GM10266 (cell line): ENCODE results near the gene SSUH2.
"Not testable (repeated sequence)": the region's sequence is repeated elsewhere in the genome, so short reads cannot be mapped to it uniquely, and the experiment has no call there.

Experiments used
- DNase-seq: peaks from one replicate; pipeline ENCODE4 v3.0.0; 2012; ENCODE audit errors: extremely low spot score
- TF ChIP-seq, protein P1 (sequence below): IDR thresholded peaks from 2 replicates; pipeline ENCODE4 v1.5.1; 2012; ENCODE audit warnings: mild to moderate bottlenecking, low read depth; ENCODE audit not compliant: control insufficient read depth, insufficient read depth; ENCODE audit errors: missing control alignments

Gene SSUH2, protein sequence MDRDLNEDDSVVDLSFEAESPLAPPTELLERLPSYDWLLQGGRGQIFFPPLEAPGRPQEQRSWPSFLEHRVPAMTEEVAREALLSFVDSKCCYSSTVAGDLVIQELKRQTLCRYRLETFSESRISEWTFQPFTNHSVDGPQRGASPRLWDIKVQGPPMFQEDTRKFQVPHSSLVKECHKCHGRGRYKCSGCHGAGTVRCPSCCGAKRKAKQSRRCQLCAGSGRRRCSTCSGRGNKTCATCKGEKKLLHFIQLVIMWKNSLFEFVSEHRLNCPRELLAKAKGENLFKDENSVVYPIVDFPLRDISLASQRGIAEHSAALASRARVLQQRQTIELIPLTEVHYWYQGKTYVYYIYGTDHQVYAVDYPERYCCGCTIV

DNA sequence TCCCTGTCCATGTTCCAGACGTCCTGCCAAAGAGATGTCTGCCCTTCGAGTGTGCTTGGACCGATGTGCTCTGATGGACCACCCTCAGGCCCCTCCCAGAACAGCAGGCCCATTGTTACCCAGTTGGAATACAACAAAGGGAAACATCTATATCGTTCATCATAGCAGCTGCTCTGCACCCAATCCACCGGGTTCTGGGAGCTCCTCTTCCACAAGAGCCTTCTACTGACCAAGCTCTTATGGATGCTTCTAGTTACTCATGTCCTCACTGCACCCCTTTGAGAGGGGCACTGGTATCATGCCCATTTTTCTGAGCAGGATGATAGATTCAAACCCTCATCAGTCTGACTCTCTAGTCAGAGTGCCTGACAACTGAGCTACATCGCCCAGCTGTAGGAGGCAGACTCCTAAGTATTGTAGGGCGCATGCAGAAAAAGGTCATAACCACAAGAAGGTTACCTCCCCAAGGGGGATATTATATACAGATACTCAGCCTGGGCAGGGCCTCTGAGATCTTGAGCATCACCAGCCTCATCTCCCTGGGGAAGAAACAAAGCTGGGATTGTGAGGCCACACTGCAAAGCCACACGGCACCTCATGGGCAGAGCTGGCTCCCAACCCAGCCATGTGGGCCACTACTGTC lies at the start of gene SSUH2:
Gene SSUH2 (minus strand): TSS at position 51 of the 643 bp plus-strand sequence. CDS start 40 bp downstream, at position 11.
- no peak for DNase-seq
- TF ChIP-seq, protein P1, sequence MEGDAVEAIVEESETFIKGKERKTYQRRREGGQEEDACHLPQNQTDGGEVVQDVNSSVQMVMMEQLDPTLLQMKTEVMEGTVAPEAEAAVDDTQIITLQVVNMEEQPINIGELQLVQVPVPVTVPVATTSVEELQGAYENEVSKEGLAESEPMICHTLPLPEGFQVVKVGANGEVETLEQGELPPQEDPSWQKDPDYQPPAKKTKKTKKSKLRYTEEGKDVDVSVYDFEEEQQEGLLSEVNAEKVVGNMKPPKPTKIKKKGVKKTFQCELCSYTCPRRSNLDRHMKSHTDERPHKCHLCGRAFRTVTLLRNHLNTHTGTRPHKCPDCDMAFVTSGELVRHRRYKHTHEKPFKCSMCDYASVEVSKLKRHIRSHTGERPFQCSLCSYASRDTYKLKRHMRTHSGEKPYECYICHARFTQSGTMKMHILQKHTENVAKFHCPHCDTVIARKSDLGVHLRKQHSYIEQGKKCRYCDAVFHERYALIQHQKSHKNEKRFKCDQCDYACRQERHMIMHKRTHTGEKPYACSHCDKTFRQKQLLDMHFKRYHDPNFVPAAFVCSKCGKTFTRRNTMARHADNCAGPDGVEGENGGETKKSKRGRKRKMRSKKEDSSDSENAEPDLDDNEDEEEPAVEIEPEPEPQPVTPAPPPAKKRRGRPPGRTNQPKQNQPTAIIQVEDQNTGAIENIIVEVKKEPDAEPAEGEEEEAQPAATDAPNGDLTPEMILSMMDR = no peak

DNA sequence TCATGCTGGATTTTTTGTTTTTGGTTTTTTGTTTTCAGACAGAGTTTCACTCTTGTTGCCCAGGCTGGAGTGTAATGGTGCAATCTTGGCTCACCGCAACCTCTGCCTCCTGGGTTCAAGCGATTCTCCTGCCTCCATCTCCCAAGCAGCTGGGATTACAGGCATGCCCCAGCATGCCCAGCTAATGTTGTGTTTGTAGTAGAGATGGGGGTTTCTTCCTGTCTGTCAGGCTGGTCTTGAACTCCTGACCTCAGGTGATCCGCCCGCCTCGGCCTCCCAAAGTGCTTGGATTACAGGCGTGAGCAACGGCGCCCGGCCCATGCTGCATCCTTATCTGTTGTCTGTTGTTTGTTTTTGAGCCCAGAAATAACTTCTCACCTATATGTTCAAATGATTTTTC lies 46.7 kb upstream of the SSUH2 start:
- not testable (repeated sequence) for DNase-seq

DNA sequence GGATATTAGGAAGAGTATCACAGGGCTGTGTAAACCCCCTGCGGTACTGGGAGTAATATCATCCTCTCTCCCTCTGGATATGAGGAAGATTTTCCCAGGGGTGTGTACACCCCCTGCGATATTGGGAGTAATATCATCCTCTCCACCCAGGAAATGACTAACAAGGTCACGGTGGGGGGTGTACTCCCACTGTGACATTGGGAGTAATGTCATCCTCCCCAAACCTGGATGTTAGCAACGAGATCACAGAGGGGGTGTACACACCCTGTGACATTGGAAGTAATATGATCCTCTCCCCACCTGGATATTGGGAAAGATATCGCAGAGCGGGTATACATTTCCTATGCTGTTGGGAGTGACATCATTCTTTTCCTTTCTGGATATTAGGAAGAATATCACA lies 40.4 kb upstream of the SSUH2 start:
- not testable (repeated sequence) for DNase-seq

DNA sequence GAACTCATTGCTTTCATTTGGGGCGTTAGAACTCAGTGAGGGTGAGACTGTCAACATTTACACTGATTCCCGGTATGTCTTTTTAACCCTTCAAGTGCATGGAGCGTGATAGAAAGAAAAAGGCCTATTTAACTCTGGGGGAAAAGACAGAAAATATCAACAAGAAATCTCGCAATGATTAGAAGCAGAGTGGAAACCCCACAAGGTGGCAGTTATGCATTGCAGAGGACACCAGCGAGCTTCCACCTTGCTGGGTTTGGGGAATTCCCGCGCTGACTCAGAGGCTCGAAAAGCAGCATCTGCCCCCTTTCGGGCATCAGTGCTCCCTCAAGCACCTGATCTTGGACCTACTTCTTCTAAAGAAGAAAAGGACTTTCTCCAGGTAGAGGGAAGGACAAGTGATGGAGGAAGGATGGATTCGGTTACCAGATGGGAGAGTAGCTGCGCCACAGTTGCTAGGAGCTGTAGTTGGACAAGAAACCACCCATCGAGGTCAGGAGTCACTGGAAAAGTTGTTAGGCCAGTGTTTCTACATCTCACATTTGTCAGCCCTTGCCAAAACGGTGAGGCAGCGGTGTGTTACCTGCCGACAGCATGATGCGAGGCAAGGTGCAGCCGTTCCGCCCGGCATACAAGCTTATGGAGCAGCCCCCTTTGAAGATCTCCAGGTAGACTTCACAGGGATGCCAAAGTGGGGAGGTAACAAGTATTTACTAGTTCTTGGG lies 38.4 kb upstream of the SSUH2 start:
- TF ChIP-seq, protein P1 = peak; percentile 44
- not testable (repeated sequence) for DNase-seq

DNA sequence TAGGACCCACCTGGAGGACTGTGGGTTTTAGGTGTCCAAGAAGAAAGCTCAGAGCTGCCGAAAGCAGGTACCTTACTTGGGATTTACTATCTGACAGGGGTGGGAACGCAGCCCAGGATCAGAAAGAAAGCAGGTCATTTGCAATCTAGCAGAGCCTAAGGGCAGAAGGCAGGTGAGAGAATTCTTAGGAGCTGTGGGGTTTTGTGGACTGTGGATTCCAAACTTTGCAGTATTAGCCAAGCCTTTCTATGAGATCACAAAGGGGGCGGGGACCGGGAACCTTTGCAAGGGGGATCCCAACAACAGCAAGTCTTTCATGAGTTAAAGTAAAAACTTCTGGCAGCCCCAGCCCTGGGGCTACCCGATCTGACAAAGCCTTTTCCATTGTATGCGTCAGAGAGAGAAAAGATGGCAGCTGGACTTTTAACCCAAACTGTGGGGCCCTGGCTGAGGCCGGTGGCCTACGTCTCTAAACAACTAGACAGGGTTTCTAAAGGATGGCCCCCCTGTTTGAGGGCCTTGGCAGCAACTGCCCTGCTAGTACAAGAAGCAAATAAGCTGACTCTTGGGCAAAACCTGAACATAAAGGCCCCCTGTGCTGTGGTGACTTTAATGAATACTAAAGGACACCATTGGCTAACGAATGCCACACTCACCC lies 37.4 kb upstream of the SSUH2 start:
- DNase-seq = not testable (repeated sequence)

DNA sequence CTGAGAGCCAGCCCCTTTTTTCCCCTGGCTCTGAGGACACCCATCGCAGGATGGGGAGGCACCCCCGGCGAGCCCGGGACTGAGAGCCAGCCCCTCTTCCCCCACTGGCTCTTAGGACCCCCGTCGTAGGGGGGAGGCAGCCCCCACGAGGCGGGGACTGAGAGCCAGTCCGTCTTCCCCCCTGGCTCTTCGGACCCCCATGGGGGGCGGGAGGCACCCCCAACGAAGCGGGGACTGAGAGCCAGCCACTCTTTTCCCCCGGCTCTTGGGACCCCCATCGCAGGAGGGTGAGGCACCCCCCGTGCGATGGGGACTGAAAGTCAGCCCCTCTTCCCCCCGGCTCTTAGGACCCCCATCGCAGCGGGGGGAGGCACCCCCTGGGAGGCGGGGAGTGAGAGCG lies 36.8 kb upstream of the SSUH2 start:
- DNase-seq = no peak
- TF ChIP-seq, protein P1 = no peak

DNA sequence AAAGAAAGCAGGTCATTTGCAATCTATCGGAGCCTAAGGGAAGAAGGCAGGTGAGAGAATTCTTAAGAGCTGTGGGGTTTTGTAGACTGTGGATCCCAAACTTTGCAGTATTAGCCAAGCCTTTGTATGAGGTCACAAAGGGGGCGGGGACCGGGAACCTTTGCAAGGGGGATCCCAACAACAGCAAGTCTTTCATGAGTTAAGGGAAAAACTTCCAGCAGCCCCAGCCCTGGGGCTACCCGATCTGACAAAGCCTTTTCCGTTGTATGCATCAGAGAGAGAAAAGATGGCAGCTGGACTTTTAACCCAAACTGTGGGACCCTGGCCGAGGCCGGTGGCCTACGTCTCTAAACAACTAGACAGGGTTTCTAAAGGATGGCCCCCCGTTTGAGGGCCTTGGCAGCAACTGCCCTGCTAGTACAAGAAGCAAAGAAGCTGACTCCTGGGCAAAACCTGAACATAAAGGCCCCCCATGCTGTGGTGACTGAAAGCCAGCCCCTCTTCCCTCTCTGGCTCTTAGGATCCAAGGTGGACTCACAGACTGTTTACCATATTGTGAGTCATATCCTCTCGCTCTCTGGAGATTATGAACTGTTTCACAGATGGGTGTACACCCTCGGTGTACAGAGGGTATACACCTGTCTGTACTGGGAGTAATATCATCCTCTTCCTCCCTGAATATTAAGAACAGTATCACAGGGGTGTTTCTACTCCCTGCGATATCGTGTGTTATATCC lies 35.4 kb upstream of the SSUH2 start:
- not testable (repeated sequence) for DNase-seq

DNA sequence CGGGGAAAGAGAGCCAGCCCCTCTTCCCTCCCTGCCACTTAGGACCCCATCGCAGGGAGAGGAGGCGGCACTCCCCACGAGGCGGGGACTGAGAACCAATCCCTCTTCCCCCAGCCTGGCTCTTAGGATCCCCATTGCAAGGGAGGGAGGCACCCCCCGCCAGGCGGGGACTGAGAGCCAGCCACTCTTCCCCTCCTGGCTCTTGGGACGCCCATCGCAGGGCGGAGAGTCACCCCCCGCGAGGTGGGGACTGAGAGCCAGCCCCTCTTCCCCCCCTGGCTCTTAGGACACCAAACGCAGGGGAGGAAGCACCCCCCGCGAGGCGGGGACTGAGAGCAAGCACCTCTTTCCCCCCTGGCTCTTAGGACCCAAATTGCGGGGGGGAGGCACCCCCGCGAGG lies 34.2 kb upstream of the SSUH2 start:
- TF ChIP-seq, protein P1 = no peak
- DNase-seq = no peak

DNA sequence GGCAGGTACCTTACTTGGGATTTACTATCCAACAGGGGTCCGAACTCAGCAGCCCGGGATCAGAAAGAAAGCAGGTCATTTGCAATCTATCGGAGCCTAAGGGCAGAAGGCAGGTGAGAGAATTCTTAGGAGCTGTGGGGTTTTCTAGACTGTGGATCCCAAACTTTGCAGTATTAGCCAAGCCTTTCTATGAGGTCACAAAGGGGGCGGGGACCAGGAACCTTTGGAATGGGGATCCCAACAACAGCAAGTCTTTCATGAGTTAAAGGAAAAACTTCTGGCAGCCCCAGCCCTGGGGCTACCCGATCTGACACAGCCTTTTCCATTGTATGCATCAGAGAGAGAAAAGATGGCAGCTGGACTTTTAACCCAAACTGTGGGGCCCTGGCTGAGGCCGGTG lies 32.7 kb upstream of the SSUH2 start:
- not testable (repeated sequence) for DNase-seq

DNA sequence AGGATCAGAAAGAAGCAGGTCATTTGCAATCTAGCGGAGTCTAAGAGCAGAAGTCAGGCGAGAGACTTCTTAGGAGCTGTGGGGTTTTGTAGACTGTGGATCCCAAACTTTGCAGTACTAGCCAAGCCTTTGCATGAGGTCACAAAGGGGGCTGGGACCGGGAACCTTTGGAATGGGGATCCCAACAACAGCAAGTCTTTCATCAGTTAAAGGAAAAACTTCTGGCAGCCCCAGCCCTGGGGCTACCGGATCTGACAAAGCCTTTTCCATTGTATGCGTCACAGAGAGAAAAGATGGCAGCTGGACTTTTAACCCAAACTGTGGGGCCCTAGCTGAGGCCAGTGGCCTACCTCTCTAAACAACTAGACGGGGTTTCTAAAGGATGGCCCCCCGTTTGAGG lies 31.0 kb upstream of the SSUH2 start:
- DNase-seq = not testable (repeated sequence)
